IPS-11a (cell line): ENCODE results near the gene ARHGDIG.
"Not testable (repeated sequence)": the region's sequence is repeated elsewhere in the genome, so short reads cannot be mapped to it uniquely, and the experiment has no call there.

Source experiments
- H3K4me3 ChIP-seq: one replicate; pipeline ENCODE4 v1.5.1; 2013; ENCODE audit warnings: low read depth, low read length, control low read depth

The ARHGDIG gene

GRCh38 chr16:322476-323143 lies 42.2 kb downstream of the ARHGDIG start:
- no peak overlapping the region for H3K4me3 ChIP-seq

GRCh38 chr16:324201-324450 lies 43.7 kb downstream of the ARHGDIG start:
- H3K4me3 ChIP-seq, result no peak overlapping the region

GRCh38 chr16:324451-325334 lies 44.3 kb downstream of the ARHGDIG start:
- no peak overlapping the region for H3K4me3 ChIP-seq

- no peak overlapping the region for H3K4me3 ChIP-seq
Observed at GRCh38 chr16:325375-326145, 45.2 kb downstream of the ARHGDIG start.

- H3K4me3 ChIP-seq, result no peak overlapping the region
Observed at GRCh38 chr16:330741-331140, 50.4 kb downstream of the ARHGDIG start.

- not testable (repeated sequence) for H3K4me3 ChIP-seq
Observed at GRCh38 chr16:331181-331814, 50.9 kb downstream of the ARHGDIG start.
